Brain microvascular endothelial cell (primary cell): ENCODE measurements around the gene BRME1.

ENCODE experiments used
- DNase-seq: peaks from one replicate; pipeline ENCODE4 v3.0.0-alpha.2; 2020
- H3K27ac ChIP-seq: fragments of 250-450 bp; sonication (Bioruptor Pico); 2 replicates; pipeline ENCODE4 v1.5.1; 2020; ENCODE audit warnings: mild to moderate bottlenecking, moderate library complexity
- H3K27me3 ChIP-seq: fragments of 250-450 bp; sonication (Bioruptor Pico); replicated peaks from 2 replicates; pipeline ENCODE4 v1.5.1; 2020; ENCODE audit warnings: mild to moderate bottlenecking
- H3K36me3 ChIP-seq: fragments of 250-450 bp; sonication (Bioruptor Pico); replicated peaks from 2 replicates; pipeline ENCODE4 v1.5.1; 2020; ENCODE audit warnings: mild to moderate bottlenecking
- H3K4me3 ChIP-seq: 2 replicates; pipeline ENCODE4 v1.5.1; 2011; ENCODE audit warnings: low read depth, mild to moderate bottlenecking, control low read depth, low read length, moderate library complexity
- in situ Hi-C: cut with HindIII; loops from 2 replicates; pipeline ENCODE4 v1.10.0; 2017; ENCODE audit warnings: low sequenced_read_pairs, low pct_ligation_motif_present
- TF ChIP-seq, protein P1 (sequence below): IDR thresholded peaks from 2 replicates; pipeline ENCODE4 v1.5.1; 2011; ENCODE audit warnings: low read depth, mild to moderate bottlenecking, moderate library complexity, low read length, control low read depth, inconsistent platforms; ENCODE audit errors: missing control alignments

The BRME1 gene

DNA sequence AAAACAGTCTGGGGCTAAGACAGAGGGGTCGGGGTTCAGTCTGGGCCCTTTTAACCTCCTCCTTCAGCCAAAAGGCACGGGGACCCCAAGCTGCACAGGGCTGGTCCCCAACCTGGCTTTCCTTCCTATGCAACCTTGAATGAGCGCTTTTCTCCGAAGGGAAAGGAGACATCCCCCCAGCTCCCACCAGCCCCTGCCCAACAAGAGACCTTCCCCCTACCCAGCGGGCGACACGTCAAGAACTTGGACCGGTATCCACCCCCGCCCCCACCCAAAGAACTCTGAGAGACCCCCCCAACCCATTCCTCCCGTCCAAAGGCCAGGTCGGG, 64.0 kb downstream of the BRME1 start:
- Histone ChIP-seq H3K4me3 (peak overlapping the region; percentile 80), H3K27me3 (no peaks in the 10 kb centered on the region), H3K36me3 (peaks cover 36% of the 10 kb centered on the region), H3K27ac (peak overlapping the region; percentile 96)
- in situ Hi-C loops, result no loop called here
- TF ChIP-seq, protein P1, sequence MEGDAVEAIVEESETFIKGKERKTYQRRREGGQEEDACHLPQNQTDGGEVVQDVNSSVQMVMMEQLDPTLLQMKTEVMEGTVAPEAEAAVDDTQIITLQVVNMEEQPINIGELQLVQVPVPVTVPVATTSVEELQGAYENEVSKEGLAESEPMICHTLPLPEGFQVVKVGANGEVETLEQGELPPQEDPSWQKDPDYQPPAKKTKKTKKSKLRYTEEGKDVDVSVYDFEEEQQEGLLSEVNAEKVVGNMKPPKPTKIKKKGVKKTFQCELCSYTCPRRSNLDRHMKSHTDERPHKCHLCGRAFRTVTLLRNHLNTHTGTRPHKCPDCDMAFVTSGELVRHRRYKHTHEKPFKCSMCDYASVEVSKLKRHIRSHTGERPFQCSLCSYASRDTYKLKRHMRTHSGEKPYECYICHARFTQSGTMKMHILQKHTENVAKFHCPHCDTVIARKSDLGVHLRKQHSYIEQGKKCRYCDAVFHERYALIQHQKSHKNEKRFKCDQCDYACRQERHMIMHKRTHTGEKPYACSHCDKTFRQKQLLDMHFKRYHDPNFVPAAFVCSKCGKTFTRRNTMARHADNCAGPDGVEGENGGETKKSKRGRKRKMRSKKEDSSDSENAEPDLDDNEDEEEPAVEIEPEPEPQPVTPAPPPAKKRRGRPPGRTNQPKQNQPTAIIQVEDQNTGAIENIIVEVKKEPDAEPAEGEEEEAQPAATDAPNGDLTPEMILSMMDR, result no peak
- DNase-seq, result no peak

DNA sequence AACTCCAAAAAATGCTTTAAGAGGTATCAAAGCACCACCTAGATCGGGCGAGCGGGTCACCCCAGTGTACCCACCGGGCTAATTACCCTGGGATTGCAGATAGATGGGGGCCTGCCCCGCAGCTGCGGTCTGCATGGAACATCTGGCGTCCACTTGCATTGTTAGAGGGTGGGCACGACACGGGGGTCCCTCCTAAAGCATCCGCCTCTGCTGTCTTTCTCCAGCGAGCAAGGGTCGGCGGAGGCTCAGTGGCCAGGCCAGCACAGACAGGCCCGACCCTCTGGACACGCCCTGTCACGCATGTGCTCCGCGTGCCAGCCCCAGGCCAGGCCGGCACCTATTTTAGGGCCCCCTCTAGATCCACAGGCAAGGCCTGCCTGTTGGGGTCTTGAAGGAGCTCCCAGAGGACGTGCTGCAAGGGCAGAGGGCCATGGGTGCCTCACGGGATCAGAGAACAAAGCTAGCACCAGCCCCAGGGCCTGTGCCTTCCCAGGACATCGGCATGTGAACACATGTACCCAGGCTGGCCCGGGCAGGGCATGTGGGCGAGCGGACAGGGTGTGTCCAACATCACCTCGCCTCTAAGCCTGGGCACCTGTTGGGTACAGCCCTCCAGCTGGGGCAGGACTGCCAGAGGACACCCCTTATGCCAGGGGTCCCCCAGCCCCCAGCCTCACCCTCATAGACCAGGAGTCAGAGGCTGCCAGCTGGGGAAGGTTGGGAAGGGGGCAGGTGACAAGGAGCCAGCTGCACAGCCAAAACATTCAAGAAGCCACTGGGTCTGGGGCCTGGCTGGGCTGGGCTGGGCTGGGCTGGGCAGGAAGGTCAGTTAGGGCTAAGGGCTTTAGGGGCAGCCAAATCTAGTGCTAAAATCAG, 64.6 kb downstream of the BRME1 start:
- H3K27me3 ChIP-seq, result no peaks in the 10 kb centered on the region
- DNase-seq, result no peak
- H3K36me3 ChIP-seq, result peaks cover 40% of the 10 kb centered on the region
- H3K4me3 ChIP-seq, result peak overlapping the region; percentile 80
- in situ Hi-C loops, result no loop called here
- TF ChIP-seq, protein P1, result no peak
- H3K27ac ChIP-seq, result peak overlapping the region; percentile 96

DNA sequence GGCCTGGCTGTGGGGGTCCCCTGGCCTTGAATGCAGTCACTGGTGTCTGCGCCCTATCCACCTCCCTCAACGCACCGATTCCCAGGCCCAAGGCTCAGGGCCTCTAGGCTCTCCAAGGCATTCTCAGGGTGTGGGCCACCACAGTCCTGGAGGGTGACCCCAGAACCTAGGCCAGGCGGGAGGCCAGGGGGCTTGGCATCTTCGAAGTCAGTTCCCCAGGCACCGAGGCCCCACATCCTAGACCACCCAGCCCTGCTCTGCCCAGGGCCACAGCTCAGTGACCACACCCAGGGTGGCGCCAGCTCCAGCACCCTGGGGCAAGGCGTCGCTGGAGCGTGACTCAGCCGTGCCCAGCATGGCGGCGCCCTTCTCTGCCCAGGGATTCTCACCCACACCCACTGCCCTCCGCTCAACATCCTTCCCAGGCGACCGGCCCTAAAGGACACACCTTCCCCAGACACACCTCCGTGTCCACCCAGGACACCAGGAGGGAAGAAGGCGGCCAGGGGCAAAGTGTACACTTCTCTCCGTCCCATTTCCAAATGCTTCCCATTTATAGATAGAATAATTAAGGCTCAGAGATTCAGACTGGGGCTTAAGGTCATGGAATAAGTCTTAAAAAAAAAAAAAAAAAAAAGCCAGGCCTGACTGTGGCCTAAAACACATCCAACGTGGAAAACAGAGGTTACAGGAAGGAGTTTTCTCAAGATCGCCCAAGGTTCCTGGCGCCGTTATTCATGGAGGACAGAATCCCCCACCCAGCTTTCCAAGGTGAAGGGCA, 65.4 kb downstream of the BRME1 start:
- in situ Hi-C loops, result no loop called here
- Histone ChIP-seq H3K27me3 (no peaks in the 10 kb centered on the region), H3K4me3 (peak overlapping the region; percentile 80), H3K36me3 (peaks cover 48% of the 10 kb centered on the region), H3K27ac (peak overlapping the region; percentile 96)
- no peak for DNase-seq
- TF ChIP-seq, protein P1, result no peak

DNA sequence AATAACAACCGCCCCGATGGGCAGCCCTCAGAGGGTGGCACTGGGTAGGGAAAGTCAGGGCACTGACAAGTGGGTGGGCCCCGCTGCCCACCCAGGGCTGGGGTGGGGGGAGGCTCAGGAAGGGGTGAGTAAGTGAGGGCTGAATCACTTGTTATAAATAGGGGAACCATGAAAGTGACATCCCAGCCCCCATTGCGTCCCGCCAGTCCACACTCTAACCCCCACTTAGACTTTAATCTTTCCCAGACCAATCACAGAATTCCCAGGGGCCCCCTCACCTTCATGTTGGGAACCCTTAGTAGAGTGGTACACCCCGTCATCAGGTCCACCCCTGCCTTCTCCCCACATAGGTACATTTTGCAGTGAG, 66.0 kb downstream of the BRME1 start:
- in situ Hi-C loops, result no loop called here
- Histone ChIP-seq H3K4me3 (peak overlapping the region; percentile 80), H3K36me3 (peaks cover 52% of the 10 kb centered on the region), H3K27me3 (no peaks in the 10 kb centered on the region), H3K27ac (peak overlapping the region; percentile 96)
- TF ChIP-seq, protein P1, result no peak
- no peak for DNase-seq

DNA sequence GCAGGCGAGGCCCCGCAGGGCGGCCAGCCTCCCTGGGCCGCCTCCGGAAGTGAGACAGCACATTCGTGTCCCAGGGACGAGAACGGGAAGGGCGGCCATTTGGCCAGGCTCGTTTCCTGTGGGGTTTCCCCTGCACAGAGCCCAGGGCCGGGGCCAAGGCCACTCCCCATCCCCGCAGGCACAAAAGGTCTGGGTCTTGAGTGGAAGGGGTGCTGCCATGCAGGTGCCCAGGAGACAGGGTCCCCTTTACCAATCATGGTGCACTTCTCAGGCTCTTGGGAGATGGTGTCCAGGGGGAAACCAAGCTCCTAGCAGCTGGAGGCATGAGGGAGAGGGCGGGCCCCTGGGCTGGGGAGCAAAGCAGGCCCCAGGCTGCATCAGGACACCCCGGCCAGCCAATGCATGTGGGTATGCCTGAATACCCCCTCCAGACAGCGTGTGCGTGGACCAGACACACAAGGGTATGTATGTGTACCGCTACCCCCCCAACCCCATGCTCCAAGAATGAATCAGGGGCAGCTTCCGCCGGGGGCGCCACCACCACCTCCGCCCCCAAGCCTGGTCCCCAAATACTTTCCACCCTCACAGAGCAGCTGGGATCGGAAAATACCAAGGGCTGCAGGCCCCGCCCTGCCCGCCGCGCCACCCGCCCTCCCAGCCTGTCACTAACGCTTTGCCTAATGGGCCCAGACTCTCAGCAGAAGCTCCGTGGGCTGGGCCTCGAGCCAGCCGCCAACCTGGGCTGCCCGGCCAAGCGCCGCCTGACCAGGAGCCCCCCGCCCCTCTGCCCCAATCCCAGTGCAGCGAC, 66.6 kb downstream of the BRME1 start:
- DNase-seq, result no peak
- peak overlapping the region; percentile 80 for H3K4me3 ChIP-seq
- no peaks in the 10 kb centered on the region for H3K27me3 ChIP-seq
- TF ChIP-seq, protein P1, result peak; percentile 22
- H3K36me3 ChIP-seq, result peaks cover 58% of the 10 kb centered on the region
- in situ Hi-C loops, result no loop called here
- peak overlapping the region; percentile 96 for H3K27ac ChIP-seq
